ENCODE results near the gene TLE1.
"Not testable (repeated sequence)": the region's sequence is repeated elsewhere in the genome, so short reads cannot be mapped to it uniquely, and the experiment has no call there.

Gene TLE1

GRCh38 chr9:81610740-81611107, 78.6 kb downstream of the TLE1 start:
- Histone ChIP-seq H2AFZ (ENCODE audit: low read length, unreplicated experiment) (no peak overlapping the region), H3K27ac (ENCODE audit: low read depth, low read length) (no peak overlapping the region), H3K4me1 (ENCODE audit: control insufficient read depth, insufficient read depth, low read length, unreplicated experiment) (no peaks in the 10 kb centered on the region), H3K79me2 (ENCODE audit: control insufficient read depth, insufficient read depth, low read length, unreplicated experiment) (no peaks in the 10 kb centered on the region), H3K36me3 (ENCODE audit: insufficient read depth, low read length) (no peaks in the 10 kb centered on the region), H3K4me3 (ENCODE audit: low read depth, low read length) (no peak overlapping the region), H3K27me3 (ENCODE audit: insufficient read depth, low read length) (no peaks in the 10 kb centered on the region)

GRCh38 chr9:81609782-81610739, 79.3 kb downstream of the TLE1 start:
- Histone ChIP-seq H3K36me3 (ENCODE audit: insufficient read depth, low read length) (no peaks in the 10 kb centered on the region), H3K4me3 (ENCODE audit: low read depth, low read length) (no peak overlapping the region), H2AFZ (ENCODE audit: low read length, unreplicated experiment) (no peak overlapping the region), H3K79me2 (ENCODE audit: control insufficient read depth, insufficient read depth, low read length, unreplicated experiment) (no peaks in the 10 kb centered on the region), H3K27me3 (ENCODE audit: insufficient read depth, low read length) (no peaks in the 10 kb centered on the region), H3K27ac (ENCODE audit: low read depth, low read length) (no peak overlapping the region), H3K4me1 (ENCODE audit: control insufficient read depth, insufficient read depth, low read length, unreplicated experiment) (no peaks in the 10 kb centered on the region)

GRCh38 chr9:81608289-81608657, 81.1 kb downstream of the TLE1 start:
- H3K4me3 ChIP-seq (ENCODE audit: low read depth, low read length): no peak overlapping the region
- no peaks in the 10 kb centered on the region for H3K79me2 ChIP-seq (ENCODE audit: control insufficient read depth, insufficient read depth, low read length, unreplicated experiment)
- no peaks in the 10 kb centered on the region for H3K27me3 ChIP-seq (ENCODE audit: insufficient read depth, low read length)
- no peak overlapping the region for H3K27ac ChIP-seq (ENCODE audit: low read depth, low read length)
- H3K36me3 ChIP-seq (ENCODE audit: insufficient read depth, low read length): no peaks in the 10 kb centered on the region
- no peaks in the 10 kb centered on the region for H3K4me1 ChIP-seq (ENCODE audit: control insufficient read depth, insufficient read depth, low read length, unreplicated experiment)
- H2AFZ ChIP-seq (ENCODE audit: low read length, unreplicated experiment): no peak overlapping the region

- H2AFZ ChIP-seq (ENCODE audit: low read length, unreplicated experiment): no peak overlapping the region
- H3K4me1 ChIP-seq (ENCODE audit: control insufficient read depth, insufficient read depth, low read length, unreplicated experiment): no peaks in the 10 kb centered on the region
- H3K79me2 ChIP-seq (ENCODE audit: control insufficient read depth, insufficient read depth, low read length, unreplicated experiment): no peaks in the 10 kb centered on the region
- H3K27ac ChIP-seq (ENCODE audit: low read depth, low read length): no peak overlapping the region
- H3K36me3 ChIP-seq (ENCODE audit: insufficient read depth, low read length): no peaks in the 10 kb centered on the region
- no peaks in the 10 kb centered on the region for H3K27me3 ChIP-seq (ENCODE audit: insufficient read depth, low read length)
- no peak overlapping the region for H3K4me3 ChIP-seq (ENCODE audit: low read depth, low read length)
These were observed 81.6 kb downstream of the TLE1 start for GRCh38 chr9:81607593-81608288.

GRCh38 chr9:81606261-81606660, 83.1 kb downstream of the TLE1 start:
- H2AFZ ChIP-seq (ENCODE audit: low read length, unreplicated experiment); H3K79me2 ChIP-seq (ENCODE audit: control insufficient read depth, insufficient read depth, low read length, unreplicated experiment); H3K27me3 ChIP-seq (ENCODE audit: insufficient read depth, low read length); H3K4me1 ChIP-seq (ENCODE audit: control insufficient read depth, insufficient read depth, low read length, unreplicated experiment); H3K27ac ChIP-seq (ENCODE audit: low read depth, low read length); H3K36me3 ChIP-seq (ENCODE audit: insufficient read depth, low read length); H3K4me3 ChIP-seq (ENCODE audit: low read depth, low read length): not testable (repeated sequence)

GRCh38 chr9:81605170-81605670, 84.1 kb downstream of the TLE1 start:
- no peak overlapping the region for H3K27ac ChIP-seq (ENCODE audit: low read depth, low read length)

GRCh38 chr9:81604306-81605169, 84.8 kb downstream of the TLE1 start:
- H2AFZ ChIP-seq (ENCODE audit: low read length, unreplicated experiment): no peak overlapping the region
- no peaks in the 10 kb centered on the region for H3K79me2 ChIP-seq (ENCODE audit: control insufficient read depth, insufficient read depth, low read length, unreplicated experiment)
- H3K27me3 ChIP-seq (ENCODE audit: insufficient read depth, low read length): no peaks in the 10 kb centered on the region
- peaks cover 14% of the 10 kb centered on the region for H3K4me1 ChIP-seq (ENCODE audit: control insufficient read depth, insufficient read depth, low read length, unreplicated experiment)
- no peak overlapping the region for H3K4me3 ChIP-seq (ENCODE audit: low read depth, low read length)
- no peak overlapping the region for H3K27ac ChIP-seq (ENCODE audit: low read depth, low read length)
- no peaks in the 10 kb centered on the region for H3K36me3 ChIP-seq (ENCODE audit: insufficient read depth, low read length)

More at GRCh38 chr9:81605170-81605670, 84.1 kb downstream of the TLE1 start:
- no peak overlapping the region for H3K4me3 ChIP-seq (ENCODE audit: low read depth, low read length)
- no peak overlapping the region for H2AFZ ChIP-seq (ENCODE audit: low read length, unreplicated experiment)
- no peaks in the 10 kb centered on the region for H3K36me3 ChIP-seq (ENCODE audit: insufficient read depth, low read length)
- no peaks in the 10 kb centered on the region for H3K79me2 ChIP-seq (ENCODE audit: control insufficient read depth, insufficient read depth, low read length, unreplicated experiment)
- H3K4me1 ChIP-seq (ENCODE audit: control insufficient read depth, insufficient read depth, low read length, unreplicated experiment): peaks cover 7% of the 10 kb centered on the region
- no peaks in the 10 kb centered on the region for H3K27me3 ChIP-seq (ENCODE audit: insufficient read depth, low read length)

GRCh38 chr9:81602887-81603680, 86.3 kb downstream of the TLE1 start:
- no peaks in the 10 kb centered on the region for H3K36me3 ChIP-seq (ENCODE audit: insufficient read depth, low read length)
- H3K27me3 ChIP-seq (ENCODE audit: insufficient read depth, low read length): no peaks in the 10 kb centered on the region
- no peaks in the 10 kb centered on the region for H3K79me2 ChIP-seq (ENCODE audit: control insufficient read depth, insufficient read depth, low read length, unreplicated experiment)
- H2AFZ ChIP-seq (ENCODE audit: low read length, unreplicated experiment): no peak overlapping the region
- H3K27ac ChIP-seq (ENCODE audit: low read depth, low read length): no peak overlapping the region
- no peak overlapping the region for H3K4me3 ChIP-seq (ENCODE audit: low read depth, low read length)
- peaks cover 15% of the 10 kb centered on the region for H3K4me1 ChIP-seq (ENCODE audit: control insufficient read depth, insufficient read depth, low read length, unreplicated experiment)

GRCh38 chr9:81601639-81602623, 87.4 kb downstream of the TLE1 start:
- Histone ChIP-seq H3K4me1 (ENCODE audit: control insufficient read depth, insufficient read depth, low read length, unreplicated experiment) (peaks cover 15% of the 10 kb centered on the region), H3K27ac (ENCODE audit: low read depth, low read length) (no peak overlapping the region), H3K79me2 (ENCODE audit: control insufficient read depth, insufficient read depth, low read length, unreplicated experiment) (no peaks in the 10 kb centered on the region), H2AFZ (ENCODE audit: low read length, unreplicated experiment) (no peak overlapping the region), H3K36me3 (ENCODE audit: insufficient read depth, low read length) (no peaks in the 10 kb centered on the region), H3K27me3 (ENCODE audit: insufficient read depth, low read length) (no peaks in the 10 kb centered on the region), H3K4me3 (ENCODE audit: low read depth, low read length) (no peak overlapping the region)

Measured in ACC112 (cell line).